K562 (cell line): ENCODE data around the gene GPR37L1. TPM values are rescaled to one million over a fixed set of nuclear protein-coding genes. Genes with fewer than 3 reads are reported as not detected.
A peak's percentile ranks its signal among the peaks of the same experiment; 100 is the strongest.

Experiments used
- ELF1 ChIP-seq: fragments of 200-800 bp; sonication (Bioruptor generic); IDR thresholded peaks from 2 replicates; pipeline ENCODE4 v1.6.1; 2016; ENCODE audit warnings: missing genetic modification characterization, missing compliant biosample characterization
- GATAD2B ChIP-seq: fragments of 450-650 bp; IDR thresholded peaks from 2 replicates; pipeline ENCODE4 v1.6.1; 2017; ENCODE audit warnings: mild to moderate bottlenecking, borderline replicate concordance
- KDM1A ChIP-seq, 2 experiments: fragments of 450-650 bp; IDR thresholded peaks; 2 replicates each; pipeline ENCODE4 v1.6.1; 2016; ENCODE audit warnings: mild to moderate bottlenecking in 2 of 2
- KLF16 ChIP-seq: IDR thresholded peaks from 2 replicates; pipeline ENCODE4 v1.6.1; 2016; ENCODE audit warnings: antibody characterized with exemption
- MED1 ChIP-seq: sonication (generic); formaldehyde crosslinking; IDR thresholded peaks from 2 replicates; pipeline ENCODE4 v1.8.1; 2023; ENCODE audit warnings: missing genetic modification reagents, borderline replicate concordance
- MTF1 ChIP-seq: fragments of 250-450 bp; sonication (Bioruptor Pico); IDR thresholded peaks from 2 replicates; pipeline ENCODE4 v1.9.0; 2021; ENCODE audit warnings: moderate library complexity, mild to moderate bottlenecking, inconsistent platforms, borderline replicate concordance
- MYBL2 ChIP-seq, 2 experiments: fragments of 450-650 bp in 1 of 2; sonication (generic) in 1 of 2; formaldehyde crosslinking in 1 of 2; IDR thresholded peaks; 2 replicates each; pipeline versions ENCODE4 v1.6.1 to v1.8.1; 2017 to 2022; ENCODE audit warnings: borderline replicate concordance in 1 of 2, inconsistent platforms in 1 of 2, low read depth in 1 of 2, mild to moderate bottlenecking in 1 of 2, missing genetic modification reagents in 1 of 2, moderate library complexity in 1 of 2
- NCOA1 ChIP-seq: fragments of 450-650 bp; IDR thresholded peaks from 2 replicates; pipeline ENCODE4 v1.6.1; 2016; ENCODE audit warnings: low read depth
- RUNX1 ChIP-seq: sonication (generic); IDR thresholded peaks from 2 replicates; pipeline ENCODE4 v1.6.1; 2016; ENCODE audit warnings: antibody characterized with exemption, low read depth
- TFAM ChIP-seq: fragments of 250-450 bp; sonication (Bioruptor Pico); conservative IDR thresholded peaks from 2 replicates; pipeline ENCODE4 v1.5.0; 2021; ENCODE audit warnings: mild to moderate bottlenecking, moderate library complexity
- TSC22D4 ChIP-seq: fragments of 450-650 bp; IDR thresholded peaks from 2 replicates; pipeline ENCODE4 v1.6.1; 2016; ENCODE audit warnings: missing genetic modification characterization, missing biosample characterization, control low read depth
- ZBED1 ChIP-seq: IDR thresholded peaks from 2 replicates; pipeline ENCODE4 v1.6.1; 2014
- ZNF253 ChIP-seq: fragments of 250-450 bp; sonication (Bioruptor Pico); conservative IDR thresholded peaks from 2 replicates; pipeline ENCODE4 v1.6.1; 2021; ENCODE audit warnings: mild to moderate bottlenecking
- ZNF780A ChIP-seq: fragments of 250-450 bp; sonication (Bioruptor Pico); IDR thresholded peaks from 2 replicates; pipeline ENCODE4 v1.5.0; 2021; ENCODE audit warnings: mild to moderate bottlenecking
- polyA plus RNA-seq, 8 experiments: library from polyadenylated mRNA; depleted of rRNA in 4 of 8; stranded (reverse) in 5 of 8; unstranded in 3 of 8; fragments of >200 nt; fragmentation: Nextera tagmentation in 2 of 8; fragmentation: Illumina TruSeq in 1 of 8; extraction: Ambion mirVana in 2 of 8; extraction: Trizol in 1 of 8; gene quantifications; 2 replicates each; pipeline versions ENCODE4 v1.2.1 to v1.2.3, GENCODE V29; 2011 to 2014; ENCODE audit warnings: inconsistent platforms in 1 of 8, missing spikeins in 1 of 8
- total RNA-seq, 7 experiments: library from RNA; depleted of rRNA in 6 of 7; stranded (reverse); fragments of >200 nt in 6 of 7; fragmentation: Illumina TruSeq in 2 of 7; extraction: Trizol in 2 of 7; gene quantifications; 2 replicates each; pipeline versions ENCODE4 v1.2.1 to v1.2.3, GENCODE V29; 2011 to 2021; ENCODE audit warnings: low replicate concordance in 1 of 7
- TF ChIP-seq, protein P1 (sequence below): sonication (generic); formaldehyde crosslinking; IDR thresholded peaks from 2 replicates; pipeline ENCODE4 v1.4.0; 2020; ENCODE audit warnings: mild to moderate bottlenecking, missing genetic modification reagents
- TF ChIP-seq, protein P2 (sequence below): sonication (generic); formaldehyde crosslinking; IDR thresholded peaks from 2 replicates; pipeline ENCODE4 v1.8.1; 2023; ENCODE audit warnings: mild to moderate bottlenecking, missing genetic modification reagents
- TF ChIP-seq, protein P3 (sequence below): fragments of 450-650 bp; IDR thresholded peaks from 2 replicates; pipeline ENCODE4 v1.6.1; 2016

Gene GPR37L1
- total and polyA plus RNA-seq, 9 of the 15 experiments (the other 6 are each of a cell fraction or from before 2014, with no cell fraction given) = not detected

DNA sequence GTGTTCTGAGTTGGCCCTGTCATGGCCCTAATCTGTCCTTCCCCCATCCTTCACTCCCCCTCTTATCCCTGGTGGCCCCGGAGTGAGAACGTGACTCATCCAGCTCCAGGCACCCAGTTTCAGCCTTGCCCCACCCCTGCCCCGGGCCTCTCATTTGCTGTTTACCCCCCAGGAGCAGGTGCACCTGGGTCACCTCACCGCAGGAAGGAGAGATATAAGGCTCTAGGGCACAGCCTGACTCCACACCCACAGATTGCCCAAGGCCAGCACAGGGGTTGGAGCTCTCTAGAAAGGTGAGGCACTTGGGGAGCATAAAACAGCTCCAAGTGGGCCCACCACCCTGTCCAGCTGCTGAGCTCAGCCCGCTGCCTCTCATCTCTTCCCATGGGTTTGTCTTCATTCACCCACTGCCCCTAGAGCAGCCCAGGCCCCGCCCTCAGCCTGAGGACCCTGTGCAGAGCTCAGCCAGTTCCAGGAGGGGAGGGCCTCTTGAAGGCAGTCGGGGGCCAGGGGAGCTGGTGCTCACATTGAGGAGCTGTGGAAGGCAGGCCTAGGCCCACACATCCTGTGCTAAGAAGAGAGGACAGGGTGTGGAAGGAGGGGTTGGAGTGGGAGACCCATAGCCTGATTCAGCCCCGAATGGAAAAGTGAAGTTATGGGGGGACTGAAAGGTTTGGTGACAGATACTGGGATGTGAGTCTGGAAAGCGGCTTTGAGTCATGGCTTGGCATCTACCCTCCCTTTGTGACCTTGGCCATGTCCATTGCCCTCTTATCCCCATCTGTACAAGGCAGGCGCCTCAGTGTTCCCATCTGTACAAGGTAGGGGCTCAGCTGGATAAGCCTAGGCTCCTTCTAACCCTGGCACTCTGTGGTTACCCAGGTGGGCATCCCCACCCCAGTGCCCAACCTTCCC is 16.1 kb upstream of the GPR37L1 start (continued):
- TF ChIP-seq, protein P1, sequence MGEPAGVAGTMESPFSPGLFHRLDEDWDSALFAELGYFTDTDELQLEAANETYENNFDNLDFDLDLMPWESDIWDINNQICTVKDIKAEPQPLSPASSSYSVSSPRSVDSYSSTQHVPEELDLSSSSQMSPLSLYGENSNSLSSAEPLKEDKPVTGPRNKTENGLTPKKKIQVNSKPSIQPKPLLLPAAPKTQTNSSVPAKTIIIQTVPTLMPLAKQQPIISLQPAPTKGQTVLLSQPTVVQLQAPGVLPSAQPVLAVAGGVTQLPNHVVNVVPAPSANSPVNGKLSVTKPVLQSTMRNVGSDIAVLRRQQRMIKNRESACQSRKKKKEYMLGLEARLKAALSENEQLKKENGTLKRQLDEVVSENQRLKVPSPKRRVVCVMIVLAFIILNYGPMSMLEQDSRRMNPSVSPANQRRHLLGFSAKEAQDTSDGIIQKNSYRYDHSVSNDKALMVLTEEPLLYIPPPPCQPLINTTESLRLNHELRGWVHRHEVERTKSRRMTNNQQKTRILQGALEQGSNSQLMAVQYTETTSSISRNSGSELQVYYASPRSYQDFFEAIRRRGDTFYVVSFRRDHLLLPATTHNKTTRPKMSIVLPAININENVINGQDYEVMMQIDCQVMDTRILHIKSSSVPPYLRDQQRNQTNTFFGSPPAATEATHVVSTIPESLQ (CRISPR knock-in tag) = no peak
- TF ChIP-seq GATAD2B (no peak; the same call in 1 of the 2 replicates), KDM1A (IDR thresholded peaks at IDR 0.05) (peak; percentile 71 to 82; a peak in 3 of 4 replicates), TFAM (CRISPR knock-in tag) (no peak), RUNX1 (no peak), KLF16 (peak; percentile 57; the same call in 1 of the 2 replicates), ZBED1 (peak; percentile 57; the same call in 1 of the 2 replicates), MED1 (CRISPR knock-in tag) (no peak), TSC22D4 (no peak), NCOA1 (peak; percentile 29; the same call in 1 of the 2 replicates), ZNF253 (no peak), ZNF780A (no peak), MTF1 (CRISPR knock-in tag) (no peak), MYBL2 (IDR thresholded peaks at IDR 0.05; ENCODE audit: low read depth) (no peak), MYBL2 (CRISPR knock-in tag; IDR thresholded peaks at IDR 0.05; ENCODE audit: borderline replicate concordance) (no peak), ELF1 (tag) (no peak)
- TF ChIP-seq, protein P2, sequence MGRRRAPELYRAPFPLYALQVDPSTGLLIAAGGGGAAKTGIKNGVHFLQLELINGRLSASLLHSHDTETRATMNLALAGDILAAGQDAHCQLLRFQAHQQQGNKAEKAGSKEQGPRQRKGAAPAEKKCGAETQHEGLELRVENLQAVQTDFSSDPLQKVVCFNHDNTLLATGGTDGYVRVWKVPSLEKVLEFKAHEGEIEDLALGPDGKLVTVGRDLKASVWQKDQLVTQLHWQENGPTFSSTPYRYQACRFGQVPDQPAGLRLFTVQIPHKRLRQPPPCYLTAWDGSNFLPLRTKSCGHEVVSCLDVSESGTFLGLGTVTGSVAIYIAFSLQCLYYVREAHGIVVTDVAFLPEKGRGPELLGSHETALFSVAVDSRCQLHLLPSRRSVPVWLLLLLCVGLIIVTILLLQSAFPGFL (CRISPR knock-in tag) = no peak
- TF ChIP-seq, protein P3, sequence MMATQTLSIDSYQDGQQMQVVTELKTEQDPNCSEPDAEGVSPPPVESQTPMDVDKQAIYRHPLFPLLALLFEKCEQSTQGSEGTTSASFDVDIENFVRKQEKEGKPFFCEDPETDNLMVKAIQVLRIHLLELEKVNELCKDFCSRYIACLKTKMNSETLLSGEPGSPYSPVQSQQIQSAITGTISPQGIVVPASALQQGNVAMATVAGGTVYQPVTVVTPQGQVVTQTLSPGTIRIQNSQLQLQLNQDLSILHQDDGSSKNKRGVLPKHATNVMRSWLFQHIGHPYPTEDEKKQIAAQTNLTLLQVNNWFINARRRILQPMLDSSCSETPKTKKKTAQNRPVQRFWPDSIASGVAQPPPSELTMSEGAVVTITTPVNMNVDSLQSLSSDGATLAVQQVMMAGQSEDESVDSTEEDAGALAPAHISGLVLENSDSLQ = no peak
